Measurements from ENCODE around the gene ERBIN. TPM values are rescaled to one million over a fixed set of nuclear protein-coding genes. Genes with fewer than 3 reads are reported as not detected.

ERBIN gene
- total and polyA plus RNA-seq, 9 of the 15 experiments (the other 6 are each of a cell fraction or from before 2014, with no cell fraction given), result 11.9 to 72.8 (median 41.7) TPM

DNA sequence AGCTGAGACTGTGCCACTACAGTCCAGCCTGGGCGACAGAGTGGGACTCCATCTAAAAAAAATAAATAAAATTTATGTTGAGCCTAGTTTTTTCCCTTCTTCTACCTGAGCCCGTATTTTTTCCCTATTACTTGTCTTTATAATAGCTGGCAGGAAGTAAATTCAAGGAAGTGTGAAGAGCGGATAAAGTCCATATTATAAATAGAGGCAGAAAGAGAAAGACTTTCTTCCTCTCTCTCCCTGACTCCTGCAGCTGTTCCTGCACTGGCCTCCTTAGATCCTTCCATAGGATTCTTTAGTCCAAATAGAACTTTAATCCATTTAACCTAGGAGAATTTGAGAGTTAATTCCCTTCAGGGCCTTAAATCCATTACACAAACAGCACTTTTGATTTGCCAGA, 10.3 kb upstream of the ERBIN start (continued):
- no peak for TF ChIP-seq ZNF239 (CRISPR knock-in tag; IDR thresholded peaks at IDR 0.05)
- TF ChIP-seq, protein P1, sequence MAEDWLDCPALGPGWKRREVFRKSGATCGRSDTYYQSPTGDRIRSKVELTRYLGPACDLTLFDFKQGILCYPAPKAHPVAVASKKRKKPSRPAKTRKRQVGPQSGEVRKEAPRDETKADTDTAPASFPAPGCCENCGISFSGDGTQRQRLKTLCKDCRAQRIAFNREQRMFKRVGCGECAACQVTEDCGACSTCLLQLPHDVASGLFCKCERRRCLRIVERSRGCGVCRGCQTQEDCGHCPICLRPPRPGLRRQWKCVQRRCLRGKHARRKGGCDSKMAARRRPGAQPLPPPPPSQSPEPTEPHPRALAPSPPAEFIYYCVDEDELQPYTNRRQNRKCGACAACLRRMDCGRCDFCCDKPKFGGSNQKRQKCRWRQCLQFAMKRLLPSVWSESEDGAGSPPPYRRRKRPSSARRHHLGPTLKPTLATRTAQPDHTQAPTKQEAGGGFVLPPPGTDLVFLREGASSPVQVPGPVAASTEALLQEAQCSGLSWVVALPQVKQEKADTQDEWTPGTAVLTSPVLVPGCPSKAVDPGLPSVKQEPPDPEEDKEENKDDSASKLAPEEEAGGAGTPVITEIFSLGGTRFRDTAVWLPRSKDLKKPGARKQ (CRISPR knock-in tag; IDR thresholded peaks at IDR 0.05), result no peak
- no peak for TF ChIP-seq MIER1 (IDR thresholded peaks at IDR 0.05; ENCODE audit: low read depth)
- no peak for TF ChIP-seq XRCC3 (IDR thresholded peaks at IDR 0.05)
- TF ChIP-seq ZNF165 (CRISPR knock-in tag; IDR thresholded peaks at IDR 0.05; ENCODE audit: borderline replicate concordance), result no peak

DNA sequence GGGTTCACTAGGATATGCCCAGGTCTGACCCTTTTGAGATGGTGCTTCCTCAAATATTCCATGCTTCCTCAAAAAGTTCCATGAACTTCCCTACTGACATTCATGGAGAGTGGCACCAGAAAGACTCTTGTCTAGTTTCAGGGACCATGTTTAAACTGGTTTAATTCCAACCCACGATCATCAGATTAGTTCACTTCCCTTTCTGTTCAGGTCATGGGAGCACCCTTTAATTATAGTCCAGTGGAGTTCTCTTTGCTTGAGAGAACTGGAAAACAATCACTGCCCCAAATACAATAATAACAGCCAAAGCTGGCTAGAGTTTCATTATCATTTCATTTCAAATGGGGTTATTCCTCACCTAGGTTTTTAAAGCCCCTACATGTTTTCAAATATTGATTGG, 9.7 kb upstream of the ERBIN start:
- BruUV-seq (replicated peaks), result no TSS peak
- Histone ChIP-seq H4K20me1 (replicated peaks; ENCODE audit: control insufficient read depth, insufficient read depth, low read length) (no peaks in the 10 kb centered on the region), H3K9me1 (ENCODE audit: control insufficient read depth, insufficient read depth, low read length) (no peaks in the 10 kb centered on the region), H3K4me3 (no peak overlapping the region), H3K4me1 (replicated peaks in 1 of 2; ENCODE audit: control insufficient read depth in 2 of 2, insufficient read depth in 2 of 2, low read length in 2 of 2) (no peaks in the 10 kb centered on the region; a peak in 1 of 5 replicates), H3K79me2 (ENCODE audit: control insufficient read depth, insufficient read depth, low read length) (no peaks in the 10 kb centered on the region), H3K27me3 (ENCODE audit: control insufficient read depth in 2 of 2, insufficient read depth in 2 of 2, low read length in 2 of 2) (no peaks in the 10 kb centered on the region), H2AFZ (ENCODE audit: low read depth, low read length) (no peak overlapping the region), H3K36me3 (ENCODE audit: control insufficient read depth, insufficient read depth, low read length) (no peaks in the 10 kb centered on the region), H3K9me3 (replicated peaks; ENCODE audit: control insufficient read depth, insufficient read depth, low read depth, low read length) (no peaks in the 10 kb centered on the region), H3K27ac (ENCODE audit: extremely low read depth, low read depth, low read length) (no peak overlapping the region), H3K9ac (ENCODE audit: insufficient read depth in 1 of 2, low read depth in 2 of 2, low read length in 2 of 2) (no peak overlapping the region), H3K4me2 (ENCODE audit: insufficient read depth, low read length) (no peak overlapping the region)
- ChIA-PET POLR2A (interaction anchor here (0.6 kb wide), 1 partner anchor 398 kb away, joined by 3 read pairs; no protein-coding TSS in a partner anchor), CTCF (ENCODE audit: low intra/inter-chr PET ratio) (no interaction called here)
- TF ChIP-seq ZNF507 (tag; conservative IDR thresholded peaks at IDR 0.05), result no peak
- peak; percentile 64; the same call in 1 of the 2 replicates for TF ChIP-seq SPI1 (IDR thresholded peaks at IDR 0.05; ENCODE audit: borderline replicate concordance, low read depth, low read length)
- TF ChIP-seq, protein P2, sequence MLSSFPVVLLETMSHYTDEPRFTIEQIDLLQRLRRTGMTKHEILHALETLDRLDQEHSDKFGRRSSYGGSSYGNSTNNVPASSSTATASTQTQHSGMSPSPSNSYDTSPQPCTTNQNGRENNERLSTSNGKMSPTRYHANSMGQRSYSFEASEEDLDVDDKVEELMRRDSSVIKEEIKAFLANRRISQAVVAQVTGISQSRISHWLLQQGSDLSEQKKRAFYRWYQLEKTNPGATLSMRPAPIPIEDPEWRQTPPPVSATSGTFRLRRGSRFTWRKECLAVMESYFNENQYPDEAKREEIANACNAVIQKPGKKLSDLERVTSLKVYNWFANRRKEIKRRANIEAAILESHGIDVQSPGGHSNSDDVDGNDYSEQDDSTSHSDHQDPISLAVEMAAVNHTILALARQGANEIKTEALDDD (IDR thresholded peaks at IDR 0.05), result peak; percentile 65
- DNase-seq (ENCODE audit: extremely low read depth in 1 of 4, low spot score in 3 of 4) (no peak), FAIRE-seq (no peak), ATAC-seq (no peak)
- in situ Hi-C loops (cut with MboI), result no loop called here
- WGBS (ENCODE audit: insufficient coverage, low coverage, missing lambda C conversion rate), result 5% methylated on average over 1 of the region's 1 CpG
- intact Hi-C loops (cut with micrococcal nuclease), result no loop called here

All from K562 (cell line).